Fibroblast of villous mesenchyme (primary cell): ENCODE measurements around the gene SCN10A. TPM values are rescaled to one million over a fixed set of nuclear protein-coding genes. Genes with fewer than 3 reads are reported as not detected.

Experiments used
- DNase-seq: peaks from one replicate; pipeline ENCODE4 v3.0.0-alpha.2; 2010; ENCODE audit warnings: low read depth
- H3K4me3 ChIP-seq: 2 replicates; pipeline ENCODE4 v1.5.1; 2011; ENCODE audit warnings: low read depth, mild to moderate bottlenecking, low read length
- CTCF ChIP-seq: IDR thresholded peaks from 2 replicates; pipeline ENCODE4 v1.5.1; 2012; ENCODE audit warnings: low read depth, mild to moderate bottlenecking, low read length; ENCODE audit not compliant: insufficient read depth
- total RNA-seq: library from RNA; depleted of rRNA; stranded (reverse); fragments of >200 nt; gene quantifications from 2 replicates; pipeline ENCODE4 v1.2.3, GENCODE V29; 2012

The SCN10A gene
- total RNA-seq, 1 donor, result not detected

GRCh38 chr3:38684546-38684945 is 131.5 kb downstream of the SCN10A start:
- H3K4me3 ChIP-seq, result no peak overlapping the region
- TF ChIP-seq CTCF, result no peak
- DNase-seq, result no peak

GRCh38 chr3:38669668-38670067 is 146.3 kb downstream of the SCN10A start:
- DNase-seq, result no peak
- H3K4me3 ChIP-seq, result no peak overlapping the region
- TF ChIP-seq CTCF, result no peak

GRCh38 chr3:38662544-38662943 is 153.5 kb downstream of the SCN10A start:
- peak; percentile 53 for TF ChIP-seq CTCF
- peak; percentile 40 for DNase-seq
- no peak overlapping the region for H3K4me3 ChIP-seq

GRCh38 chr3:38658841-38659240 is 157.2 kb downstream of the SCN10A start:
- no peak for TF ChIP-seq CTCF
- DNase-seq, result no peak
- no peak overlapping the region for H3K4me3 ChIP-seq

GRCh38 chr3:38657369-38657768 is 158.6 kb downstream of the SCN10A start:
- TF ChIP-seq CTCF, result no peak

GRCh38 chr3:38655708-38656300 is 160.2 kb downstream of the SCN10A start:
- H3K4me3 ChIP-seq, result no peak overlapping the region
- DNase-seq, result peak; percentile 48
- peak; percentile 57 for TF ChIP-seq CTCF

More at GRCh38 chr3:38657369-38657768, 158.6 kb downstream of the SCN10A start:
- no peak overlapping the region for H3K4me3 ChIP-seq
- DNase-seq, result no peak
